ENCODE data around the gene SLC12A8.

DNA sequence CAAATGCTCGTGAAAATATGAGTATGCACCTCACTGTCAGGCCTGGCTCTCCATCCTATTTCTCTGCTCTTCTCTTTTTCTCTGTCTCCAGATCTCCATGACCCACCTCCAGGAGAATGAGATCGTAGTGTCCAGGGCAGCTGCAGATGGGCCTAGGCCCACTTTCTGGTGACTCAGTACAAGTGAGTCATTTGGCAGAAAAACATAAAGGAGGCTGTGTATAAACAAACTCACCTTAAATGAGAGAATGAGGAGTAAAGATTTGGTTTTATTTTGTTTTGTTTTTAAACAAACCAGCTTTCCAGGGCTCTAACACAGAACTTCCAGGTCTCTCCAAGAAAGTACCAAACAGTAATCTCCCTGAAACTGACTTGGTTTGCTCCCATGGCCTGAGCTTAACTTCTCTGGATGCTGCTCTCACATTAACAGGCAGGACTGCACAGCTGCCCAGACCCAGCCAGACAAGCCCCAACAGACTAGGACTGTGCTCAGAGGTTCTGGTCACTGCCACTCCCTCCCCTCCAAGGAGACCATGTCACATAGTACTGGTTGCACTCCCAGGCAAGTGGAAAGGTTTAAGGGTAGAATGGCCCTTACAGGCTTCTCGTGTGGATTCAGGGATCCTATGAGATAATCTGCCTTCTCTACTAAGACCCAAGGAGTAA is 155.2 kb downstream of the SLC12A8 start:
- peak; percentile 91 for TF ChIP-seq JUND (IDR thresholded peaks at IDR 0.05)
- TF ChIP-seq, protein P1, sequence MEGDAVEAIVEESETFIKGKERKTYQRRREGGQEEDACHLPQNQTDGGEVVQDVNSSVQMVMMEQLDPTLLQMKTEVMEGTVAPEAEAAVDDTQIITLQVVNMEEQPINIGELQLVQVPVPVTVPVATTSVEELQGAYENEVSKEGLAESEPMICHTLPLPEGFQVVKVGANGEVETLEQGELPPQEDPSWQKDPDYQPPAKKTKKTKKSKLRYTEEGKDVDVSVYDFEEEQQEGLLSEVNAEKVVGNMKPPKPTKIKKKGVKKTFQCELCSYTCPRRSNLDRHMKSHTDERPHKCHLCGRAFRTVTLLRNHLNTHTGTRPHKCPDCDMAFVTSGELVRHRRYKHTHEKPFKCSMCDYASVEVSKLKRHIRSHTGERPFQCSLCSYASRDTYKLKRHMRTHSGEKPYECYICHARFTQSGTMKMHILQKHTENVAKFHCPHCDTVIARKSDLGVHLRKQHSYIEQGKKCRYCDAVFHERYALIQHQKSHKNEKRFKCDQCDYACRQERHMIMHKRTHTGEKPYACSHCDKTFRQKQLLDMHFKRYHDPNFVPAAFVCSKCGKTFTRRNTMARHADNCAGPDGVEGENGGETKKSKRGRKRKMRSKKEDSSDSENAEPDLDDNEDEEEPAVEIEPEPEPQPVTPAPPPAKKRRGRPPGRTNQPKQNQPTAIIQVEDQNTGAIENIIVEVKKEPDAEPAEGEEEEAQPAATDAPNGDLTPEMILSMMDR (IDR thresholded peaks at IDR 0.05): no peak
- TF ChIP-seq RAD21 (IDR thresholded peaks at IDR 0.05; ENCODE audit: low read length): no peak
- TF ChIP-seq, protein P2, sequence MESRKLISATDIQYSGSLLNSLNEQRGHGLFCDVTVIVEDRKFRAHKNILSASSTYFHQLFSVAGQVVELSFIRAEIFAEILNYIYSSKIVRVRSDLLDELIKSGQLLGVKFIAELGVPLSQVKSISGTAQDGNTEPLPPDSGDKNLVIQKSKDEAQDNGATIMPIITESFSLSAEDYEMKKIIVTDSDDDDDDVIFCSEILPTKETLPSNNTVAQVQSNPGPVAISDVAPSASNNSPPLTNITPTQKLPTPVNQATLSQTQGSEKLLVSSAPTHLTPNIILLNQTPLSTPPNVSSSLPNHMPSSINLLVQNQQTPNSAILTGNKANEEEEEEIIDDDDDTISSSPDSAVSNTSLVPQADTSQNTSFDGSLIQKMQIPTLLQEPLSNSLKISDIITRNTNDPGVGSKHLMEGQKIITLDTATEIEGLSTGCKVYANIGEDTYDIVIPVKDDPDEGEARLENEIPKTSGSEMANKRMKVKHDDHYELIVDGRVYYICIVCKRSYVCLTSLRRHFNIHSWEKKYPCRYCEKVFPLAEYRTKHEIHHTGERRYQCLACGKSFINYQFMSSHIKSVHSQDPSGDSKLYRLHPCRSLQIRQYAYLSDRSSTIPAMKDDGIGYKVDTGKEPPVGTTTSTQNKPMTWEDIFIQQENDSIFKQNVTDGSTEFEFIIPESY (IDR thresholded peaks at IDR 0.05; ENCODE audit: borderline replicate concordance, low read depth): no peak
- no peak for TF ChIP-seq FOXM1 (IDR thresholded peaks at IDR 0.05; ENCODE audit: low read depth)
- TF ChIP-seq YY1 (IDR thresholded peaks at IDR 0.05; ENCODE audit: low read depth): no peak
- no peak for TF ChIP-seq RXRA (IDR thresholded peaks at IDR 0.05; ENCODE audit: borderline replicate concordance, low read depth)
- TF ChIP-seq, protein P3, sequence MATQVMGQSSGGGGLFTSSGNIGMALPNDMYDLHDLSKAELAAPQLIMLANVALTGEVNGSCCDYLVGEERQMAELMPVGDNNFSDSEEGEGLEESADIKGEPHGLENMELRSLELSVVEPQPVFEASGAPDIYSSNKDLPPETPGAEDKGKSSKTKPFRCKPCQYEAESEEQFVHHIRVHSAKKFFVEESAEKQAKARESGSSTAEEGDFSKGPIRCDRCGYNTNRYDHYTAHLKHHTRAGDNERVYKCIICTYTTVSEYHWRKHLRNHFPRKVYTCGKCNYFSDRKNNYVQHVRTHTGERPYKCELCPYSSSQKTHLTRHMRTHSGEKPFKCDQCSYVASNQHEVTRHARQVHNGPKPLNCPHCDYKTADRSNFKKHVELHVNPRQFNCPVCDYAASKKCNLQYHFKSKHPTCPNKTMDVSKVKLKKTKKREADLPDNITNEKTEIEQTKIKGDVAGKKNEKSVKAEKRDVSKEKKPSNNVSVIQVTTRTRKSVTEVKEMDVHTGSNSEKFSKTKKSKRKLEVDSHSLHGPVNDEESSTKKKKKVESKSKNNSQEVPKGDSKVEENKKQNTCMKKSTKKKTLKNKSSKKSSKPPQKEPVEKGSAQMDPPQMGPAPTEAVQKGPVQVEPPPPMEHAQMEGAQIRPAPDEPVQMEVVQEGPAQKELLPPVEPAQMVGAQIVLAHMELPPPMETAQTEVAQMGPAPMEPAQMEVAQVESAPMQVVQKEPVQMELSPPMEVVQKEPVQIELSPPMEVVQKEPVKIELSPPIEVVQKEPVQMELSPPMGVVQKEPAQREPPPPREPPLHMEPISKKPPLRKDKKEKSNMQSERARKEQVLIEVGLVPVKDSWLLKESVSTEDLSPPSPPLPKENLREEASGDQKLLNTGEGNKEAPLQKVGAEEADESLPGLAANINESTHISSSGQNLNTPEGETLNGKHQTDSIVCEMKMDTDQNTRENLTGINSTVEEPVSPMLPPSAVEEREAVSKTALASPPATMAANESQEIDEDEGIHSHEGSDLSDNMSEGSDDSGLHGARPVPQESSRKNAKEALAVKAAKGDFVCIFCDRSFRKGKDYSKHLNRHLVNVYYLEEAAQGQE (IDR thresholded peaks at IDR 0.05; ENCODE audit: low read depth, low read length): no peak
- TF ChIP-seq GABPA (IDR thresholded peaks at IDR 0.05; ENCODE audit: low read depth): no peak
- TF ChIP-seq CHD2 (IDR thresholded peaks at IDR 0.05; ENCODE audit: low read length, partially characterized antibody): no peak

Data from SK-N-SH (cell line).